Activated CD4-positive, alpha-beta T cell treated with anti-CD3 and anti-CD28 coated beads, Interleukin-2, amount 10 ng/mL, durations not matched to agents 24 days and 14 days (primary cell): ENCODE data around the gene IVNS1ABP. TPM values are rescaled to one million over a fixed set of nuclear protein-coding genes. Genes with fewer than 3 reads are reported as not detected.

ENCODE experiments used
- DNase-seq: peaks from one replicate; pipeline ENCODE4 v3.0.0; 2022
- H3K27ac Mint-ChIP-seq: one replicate; pipeline ENCODE4 v1.8.0; 2022; ENCODE audit warnings: mild to moderate bottlenecking, mixed read lengths
- H3K27me3 Mint-ChIP-seq: one replicate; pipeline ENCODE4 v1.8.0; 2022; ENCODE audit warnings: mixed read lengths
- H3K36me3 Mint-ChIP-seq: one replicate; pipeline ENCODE4 v1.8.0; 2022; ENCODE audit warnings: low read depth, mild to moderate bottlenecking, mixed read lengths
- H3K4me1 Mint-ChIP-seq: one replicate; pipeline ENCODE4 v1.8.0; 2021; ENCODE audit warnings: mixed read lengths
- H3K4me3 Mint-ChIP-seq: one replicate; pipeline ENCODE4 v1.8.0; 2022; ENCODE audit warnings: mild to moderate bottlenecking, moderate library complexity, mixed read lengths
- H3K9me3 Mint-ChIP-seq: one replicate; pipeline ENCODE4 v1.8.0; 2021; ENCODE audit warnings: mixed read lengths
- intact Hi-C: fragments of 100-400 bp; cut with micrococcal nuclease; formaldehyde crosslinking; loops from one replicate; pipeline ENCODE4 v1.15.1; 2023
- total RNA-seq: library from RNA; stranded (reverse); gene quantifications from 2 replicates; pipeline ENCODE4 v1.2.3, GENCODE V29; 2022

Gene IVNS1ABP
- total RNA-seq, 1 donor from 2014 or later = 187 TPM

GRCh38 chr1:185250063-185250462 is 67.0 kb downstream of the IVNS1ABP start:
- no peaks in the 10 kb centered on the region for H3K9me3 Mint-ChIP-seq
- H3K27ac Mint-ChIP-seq = no peak overlapping the region
- no peak for DNase-seq
- H3K36me3 Mint-ChIP-seq = peaks cover 3% of the 10 kb centered on the region
- H3K27me3 Mint-ChIP-seq = no peaks in the 10 kb centered on the region
- no peak overlapping the region for H3K4me3 Mint-ChIP-seq
- intact Hi-C loops = no loop called here
- H3K4me1 Mint-ChIP-seq = peaks cover 2% of the 10 kb centered on the region

DNA sequence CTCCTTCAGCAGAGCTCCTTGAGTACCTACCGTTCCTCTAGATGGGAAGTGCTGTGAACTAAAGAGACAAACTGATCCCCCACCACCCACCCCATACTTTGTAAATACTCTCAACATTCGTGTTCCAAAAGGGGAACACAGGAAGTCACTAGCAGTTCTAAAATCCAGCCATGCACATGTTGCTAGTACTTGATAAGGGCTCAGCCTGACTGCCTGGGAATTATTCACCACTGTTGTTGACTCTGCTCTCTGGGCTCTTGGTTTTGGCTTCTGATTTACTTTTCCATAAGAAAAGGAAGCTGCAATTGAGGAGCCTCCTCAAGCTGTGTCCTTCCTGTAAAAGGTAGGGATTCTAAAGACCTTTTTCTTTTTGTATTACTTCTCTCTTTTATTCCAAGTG is 67.5 kb downstream of the IVNS1ABP start:
- H3K4me1 Mint-ChIP-seq = peaks cover 2% of the 10 kb centered on the region
- no peaks in the 10 kb centered on the region for H3K9me3 Mint-ChIP-seq
- H3K4me3 Mint-ChIP-seq = no peak overlapping the region
- intact Hi-C loops = no loop called here
- no peaks in the 10 kb centered on the region for H3K27me3 Mint-ChIP-seq
- DNase-seq = no peak
- no peaks in the 10 kb centered on the region for H3K36me3 Mint-ChIP-seq
- no peak overlapping the region for H3K27ac Mint-ChIP-seq

Other genes starting within 250 kb of the IVNS1ABP start
- gene TRMT1L, start 160.3 kb downstream of the IVNS1ABP start, total RNA-seq = 22.4 and 26.0 TPM in 2 replicates
- gene SWT1, start 160.1 kb downstream of the IVNS1ABP start, total RNA-seq = 1.4 and 1.8 TPM in 2 replicates